DOHH2 (cell line): ENCODE data around the gene CHST3.

Source experiments
- EZH2phosphoT487 ChIP-seq: fragments of 200-600 bp; sonication (generic); IDR thresholded peaks from 2 replicates; pipeline ENCODE4 v1.6.1; 2017; ENCODE audit warnings: borderline replicate concordance, mild to moderate bottlenecking, antibody characterized with exemption, low read length, moderate library complexity, mixed read lengths
- TF ChIP-seq, protein P1 (sequence below): fragments of 200-600 bp; sonication (generic); IDR thresholded peaks from one replicate; pipeline ENCODE4 v1.5.1; 2014; ENCODE audit warnings: antibody characterized with exemption, mild to moderate bottlenecking, low read depth, low read length; ENCODE audit not compliant: poor library complexity, severe bottlenecking

DNA sequence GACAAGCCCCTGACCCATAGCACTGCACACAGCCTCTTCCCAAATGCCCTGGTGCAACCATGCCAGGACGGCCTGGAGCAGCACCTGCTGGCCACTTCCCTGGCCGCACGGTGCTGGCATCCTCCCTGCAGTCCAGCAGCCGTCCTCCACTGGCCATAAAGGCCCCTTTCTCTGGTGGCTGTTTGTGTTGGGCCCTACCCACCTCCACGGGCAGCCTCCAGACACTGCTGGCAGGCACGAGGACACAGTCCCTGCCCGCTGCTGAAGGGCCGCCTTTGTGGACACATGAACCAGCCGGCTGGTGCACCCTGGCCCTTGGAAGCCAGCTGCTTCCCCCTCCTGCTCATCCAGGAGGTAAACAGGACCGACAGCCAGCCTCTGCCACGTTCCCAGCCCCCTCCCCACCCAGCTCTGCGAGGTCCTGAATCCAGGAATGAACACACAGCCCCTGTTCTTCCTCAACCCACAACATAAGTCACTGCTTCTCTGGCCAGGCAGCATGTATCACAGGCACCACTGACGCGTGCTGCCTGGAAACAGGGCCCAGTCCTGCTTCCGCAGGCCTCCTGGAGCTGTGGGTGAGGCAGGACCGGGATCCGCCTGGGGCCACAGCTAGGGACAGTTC lies 80.3 kb downstream of the CHST3 start:
- TF ChIP-seq, protein P1, sequence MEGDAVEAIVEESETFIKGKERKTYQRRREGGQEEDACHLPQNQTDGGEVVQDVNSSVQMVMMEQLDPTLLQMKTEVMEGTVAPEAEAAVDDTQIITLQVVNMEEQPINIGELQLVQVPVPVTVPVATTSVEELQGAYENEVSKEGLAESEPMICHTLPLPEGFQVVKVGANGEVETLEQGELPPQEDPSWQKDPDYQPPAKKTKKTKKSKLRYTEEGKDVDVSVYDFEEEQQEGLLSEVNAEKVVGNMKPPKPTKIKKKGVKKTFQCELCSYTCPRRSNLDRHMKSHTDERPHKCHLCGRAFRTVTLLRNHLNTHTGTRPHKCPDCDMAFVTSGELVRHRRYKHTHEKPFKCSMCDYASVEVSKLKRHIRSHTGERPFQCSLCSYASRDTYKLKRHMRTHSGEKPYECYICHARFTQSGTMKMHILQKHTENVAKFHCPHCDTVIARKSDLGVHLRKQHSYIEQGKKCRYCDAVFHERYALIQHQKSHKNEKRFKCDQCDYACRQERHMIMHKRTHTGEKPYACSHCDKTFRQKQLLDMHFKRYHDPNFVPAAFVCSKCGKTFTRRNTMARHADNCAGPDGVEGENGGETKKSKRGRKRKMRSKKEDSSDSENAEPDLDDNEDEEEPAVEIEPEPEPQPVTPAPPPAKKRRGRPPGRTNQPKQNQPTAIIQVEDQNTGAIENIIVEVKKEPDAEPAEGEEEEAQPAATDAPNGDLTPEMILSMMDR = no peak
- TF ChIP-seq EZH2phosphoT487 = no peak
